OCI-LY1 (cell line): ENCODE results near the gene DHFR.

Source experiments
- EZH2 ChIP-seq: fragments of 200-600 bp; sonication (generic), shearing (Covaris generic); IDR thresholded peaks from 2 replicates; pipeline ENCODE4 v1.8.0; 2017; ENCODE audit warnings: borderline replicate concordance, mixed run types, mild to moderate bottlenecking, antibody characterized with exemption, low read length, moderate library complexity, mixed read lengths
- TF ChIP-seq, protein P1 (sequence below): fragments of 200-600 bp; sonication (generic), shearing (Covaris generic); IDR thresholded peaks from 2 replicates; pipeline ENCODE4 v1.5.1; 2017; ENCODE audit warnings: mild to moderate bottlenecking, antibody characterized with exemption, low read length, moderate library complexity, mixed read lengths

DNA sequence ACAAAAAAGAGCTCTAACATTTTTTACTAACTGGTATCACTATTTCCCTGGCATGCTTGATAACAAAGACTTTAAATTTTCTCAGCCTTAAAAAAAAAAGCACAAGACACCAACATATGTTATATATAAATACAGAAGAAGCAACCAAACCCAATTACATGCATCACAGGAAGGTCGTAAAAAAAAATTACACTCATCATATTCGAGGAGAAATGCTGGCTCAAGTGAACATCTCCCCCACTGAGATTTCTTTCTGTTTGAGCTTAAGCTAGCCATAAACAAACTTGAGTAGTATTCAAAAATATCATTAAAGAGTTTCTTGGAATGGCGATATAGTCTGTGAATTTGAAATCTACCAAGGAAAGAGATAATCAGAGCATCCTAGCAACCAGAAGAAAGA, 7.9 kb downstream of the DHFR start:
- TF ChIP-seq, protein P1, sequence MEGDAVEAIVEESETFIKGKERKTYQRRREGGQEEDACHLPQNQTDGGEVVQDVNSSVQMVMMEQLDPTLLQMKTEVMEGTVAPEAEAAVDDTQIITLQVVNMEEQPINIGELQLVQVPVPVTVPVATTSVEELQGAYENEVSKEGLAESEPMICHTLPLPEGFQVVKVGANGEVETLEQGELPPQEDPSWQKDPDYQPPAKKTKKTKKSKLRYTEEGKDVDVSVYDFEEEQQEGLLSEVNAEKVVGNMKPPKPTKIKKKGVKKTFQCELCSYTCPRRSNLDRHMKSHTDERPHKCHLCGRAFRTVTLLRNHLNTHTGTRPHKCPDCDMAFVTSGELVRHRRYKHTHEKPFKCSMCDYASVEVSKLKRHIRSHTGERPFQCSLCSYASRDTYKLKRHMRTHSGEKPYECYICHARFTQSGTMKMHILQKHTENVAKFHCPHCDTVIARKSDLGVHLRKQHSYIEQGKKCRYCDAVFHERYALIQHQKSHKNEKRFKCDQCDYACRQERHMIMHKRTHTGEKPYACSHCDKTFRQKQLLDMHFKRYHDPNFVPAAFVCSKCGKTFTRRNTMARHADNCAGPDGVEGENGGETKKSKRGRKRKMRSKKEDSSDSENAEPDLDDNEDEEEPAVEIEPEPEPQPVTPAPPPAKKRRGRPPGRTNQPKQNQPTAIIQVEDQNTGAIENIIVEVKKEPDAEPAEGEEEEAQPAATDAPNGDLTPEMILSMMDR: no peak
- TF ChIP-seq EZH2: no peak
